ENCODE measurements around the gene THEMIS.

DNA sequence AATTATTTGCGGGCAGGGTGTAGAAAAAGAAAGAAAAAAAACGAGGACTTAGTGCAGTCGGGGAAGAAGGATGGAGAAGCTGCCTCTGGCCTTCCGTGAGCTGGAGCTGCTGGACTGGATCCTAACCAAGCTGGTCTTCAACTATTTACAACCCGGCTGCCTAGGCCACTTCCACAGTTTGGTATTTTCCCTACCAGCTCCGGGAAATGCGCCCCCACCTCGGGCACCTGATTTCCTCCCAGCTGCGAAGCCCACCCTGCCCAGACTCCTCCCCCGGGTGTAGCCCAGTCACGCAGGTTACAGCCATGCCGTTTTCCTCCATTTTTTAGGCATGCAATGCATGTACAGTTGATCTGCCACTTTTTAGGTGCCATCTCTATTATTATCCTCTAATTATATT, 21.2 kb downstream of the THEMIS start:
- TF ChIP-seq, protein P1, sequence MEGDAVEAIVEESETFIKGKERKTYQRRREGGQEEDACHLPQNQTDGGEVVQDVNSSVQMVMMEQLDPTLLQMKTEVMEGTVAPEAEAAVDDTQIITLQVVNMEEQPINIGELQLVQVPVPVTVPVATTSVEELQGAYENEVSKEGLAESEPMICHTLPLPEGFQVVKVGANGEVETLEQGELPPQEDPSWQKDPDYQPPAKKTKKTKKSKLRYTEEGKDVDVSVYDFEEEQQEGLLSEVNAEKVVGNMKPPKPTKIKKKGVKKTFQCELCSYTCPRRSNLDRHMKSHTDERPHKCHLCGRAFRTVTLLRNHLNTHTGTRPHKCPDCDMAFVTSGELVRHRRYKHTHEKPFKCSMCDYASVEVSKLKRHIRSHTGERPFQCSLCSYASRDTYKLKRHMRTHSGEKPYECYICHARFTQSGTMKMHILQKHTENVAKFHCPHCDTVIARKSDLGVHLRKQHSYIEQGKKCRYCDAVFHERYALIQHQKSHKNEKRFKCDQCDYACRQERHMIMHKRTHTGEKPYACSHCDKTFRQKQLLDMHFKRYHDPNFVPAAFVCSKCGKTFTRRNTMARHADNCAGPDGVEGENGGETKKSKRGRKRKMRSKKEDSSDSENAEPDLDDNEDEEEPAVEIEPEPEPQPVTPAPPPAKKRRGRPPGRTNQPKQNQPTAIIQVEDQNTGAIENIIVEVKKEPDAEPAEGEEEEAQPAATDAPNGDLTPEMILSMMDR (IDR thresholded peaks at IDR 0.05) = no peak
- TF ChIP-seq POLR2A (IDR thresholded peaks at IDR 0.05) = no peak

Data from esophagus squamous epithelium (tissue), 4 donors.